Measurements from ENCODE around the gene CD1E.
"Not testable (repeated sequence)": the region's sequence is repeated elsewhere in the genome, so short reads cannot be mapped to it uniquely, and the experiment has no call there.

The CD1E gene

GRCh38 chr1:158353303-158354075, at the start of gene CD1E:
TSS of gene CD1E (plus strand) at chr1:158353894. CDS start at chr1:158353989, 95 bp downstream.
- DNase-seq (ENCODE audit: low spot score), result no peak

DNA sequence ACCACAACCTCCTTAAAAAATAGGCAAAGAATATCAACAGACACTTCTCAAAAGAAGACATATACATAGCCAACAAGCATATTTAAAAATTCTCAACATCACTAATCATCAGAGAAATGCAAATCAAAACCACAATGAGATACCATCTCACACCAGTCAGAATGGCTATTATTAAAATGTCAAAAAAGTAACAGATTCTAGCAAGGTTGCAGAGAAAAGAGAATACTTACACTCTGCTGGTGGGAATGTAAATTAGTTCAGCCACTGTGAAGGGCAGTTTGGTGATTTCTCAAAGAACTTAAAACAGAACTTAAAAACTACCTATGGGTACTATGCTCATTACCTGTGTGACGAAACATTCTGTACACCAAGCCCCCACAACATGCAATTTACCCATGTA, 43.1 kb upstream of the CD1E start:
- no peak for DNase-seq (ENCODE audit: low spot score)

DNA sequence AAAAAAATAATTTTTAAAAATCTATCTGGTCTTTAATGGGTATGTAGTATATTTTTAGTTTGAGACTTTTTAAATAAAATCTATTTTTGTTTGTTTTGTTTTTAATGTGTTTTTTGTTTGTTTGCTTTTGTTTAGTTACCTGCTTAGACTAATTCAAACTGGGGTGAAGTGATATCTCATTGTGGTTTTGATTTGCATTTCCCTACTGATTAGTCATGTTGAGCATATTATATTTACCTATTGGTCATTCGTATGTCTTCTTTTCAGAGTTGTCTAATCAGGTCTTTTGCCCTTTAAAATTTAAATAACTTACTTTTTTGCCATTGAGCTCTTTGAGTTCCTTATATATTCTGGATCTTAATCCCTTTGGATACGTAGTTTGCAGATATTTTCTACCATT, 42.6 kb upstream of the CD1E start:
- no peak for DNase-seq (ENCODE audit: low spot score)

- DNase-seq (ENCODE audit: low spot score), result no peak
These were observed 29.8 kb upstream of the CD1E start for GRCh38 chr1:158323866-158324265.

DNA sequence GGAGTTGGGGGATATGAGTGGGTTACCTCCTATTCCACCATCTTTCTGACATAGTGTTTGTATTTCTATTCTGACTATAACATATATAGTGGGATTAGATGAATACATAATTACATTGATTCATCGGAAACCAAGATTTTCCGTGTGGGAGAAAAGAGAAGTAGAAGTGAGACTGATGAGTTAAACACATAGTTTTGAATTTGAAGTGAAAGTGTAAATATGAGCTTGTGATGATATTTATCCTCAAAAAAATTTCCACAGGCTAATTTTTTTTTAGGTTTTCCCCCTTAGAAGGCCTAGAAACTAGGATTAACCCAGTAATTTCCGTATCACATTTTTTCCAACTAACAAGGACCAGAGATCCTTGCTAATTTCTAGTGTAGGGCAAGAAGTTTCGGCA, 29.3 kb upstream of the CD1E start:
- no peak for DNase-seq (ENCODE audit: low spot score)

DNA sequence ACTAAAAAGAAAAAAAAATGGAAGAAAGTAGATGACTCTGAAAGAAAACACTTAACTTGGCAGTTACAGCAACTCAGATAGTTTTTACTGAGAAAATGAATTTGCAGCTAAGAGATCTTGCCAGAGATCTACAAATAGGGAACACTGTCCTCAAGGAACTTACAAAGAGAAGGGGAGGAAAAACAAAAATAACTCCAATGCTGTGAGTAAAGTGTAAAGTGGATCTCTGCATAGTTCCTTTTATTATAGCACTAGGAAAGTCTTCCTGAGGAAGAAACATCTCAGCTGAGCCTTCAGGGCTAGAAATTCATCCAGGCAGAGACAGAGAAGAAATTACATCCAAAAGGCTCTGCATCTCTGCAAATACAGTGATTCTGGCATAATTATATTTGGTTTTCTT, 26.2 kb upstream of the CD1E start:
- DNase-seq (ENCODE audit: low spot score), result no peak

GRCh38 chr1:158328426-158328825, 25.3 kb upstream of the CD1E start:
- DNase-seq (ENCODE audit: low spot score), result no peak

DNA sequence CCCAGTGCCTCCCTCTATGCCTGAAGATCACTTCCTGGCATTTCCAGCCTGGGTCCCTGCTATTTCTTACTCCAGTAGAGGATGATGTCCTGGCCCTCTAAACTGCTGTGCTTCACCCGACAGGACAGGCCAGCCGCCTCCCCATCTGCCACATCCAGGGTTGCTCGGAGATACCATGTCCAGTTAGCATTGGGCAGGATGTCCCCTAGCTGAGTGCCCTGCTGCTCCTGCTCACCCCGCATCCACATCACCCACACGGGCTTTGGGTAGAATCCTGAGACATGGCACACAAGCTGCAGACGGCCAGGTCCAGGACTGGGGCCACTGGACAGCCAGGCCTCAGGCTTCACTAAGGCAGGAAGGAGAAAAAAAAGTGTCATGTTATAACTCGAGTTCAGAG, 24.4 kb upstream of the CD1E start:
- no peak for DNase-seq (ENCODE audit: low spot score)

- no peak for DNase-seq (ENCODE audit: low spot score)
These were observed 24.0 kb upstream of the CD1E start for GRCh38 chr1:158329733-158330132.

DNA sequence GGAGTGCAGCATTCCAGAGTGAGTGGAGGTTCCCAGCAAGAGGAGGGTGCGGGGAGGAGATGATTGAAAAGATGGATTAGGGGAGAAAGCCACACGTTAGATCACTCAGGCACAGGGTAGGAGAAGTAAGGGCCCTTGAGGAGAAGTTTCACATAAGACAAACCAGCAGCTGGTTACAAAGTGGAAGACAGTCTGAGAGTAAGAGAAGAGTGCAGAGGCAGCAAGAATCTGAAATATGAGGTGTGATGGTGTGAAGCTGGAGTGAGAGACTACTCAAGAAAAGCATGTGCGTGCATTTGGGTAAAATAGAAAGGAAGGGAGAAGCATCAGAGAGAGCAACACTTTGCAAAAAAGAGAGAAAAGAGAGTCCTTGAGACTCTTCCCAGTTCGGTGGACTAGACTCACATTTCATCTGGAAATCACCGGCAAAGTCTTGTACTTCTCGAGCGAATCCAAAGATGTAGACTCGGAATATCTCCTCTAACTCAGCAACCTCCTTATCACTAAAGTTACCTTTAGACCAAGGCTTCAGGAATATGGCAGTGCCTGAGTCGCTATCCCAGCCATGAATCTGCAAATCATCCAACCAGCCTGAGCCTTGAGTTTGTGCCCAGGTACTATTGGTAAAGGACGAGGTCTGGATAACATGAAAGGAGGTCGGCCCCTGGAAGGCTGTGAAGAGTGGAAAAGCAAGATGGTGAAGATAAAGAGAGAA, 23.1 kb upstream of the CD1E start:
- DNase-seq (ENCODE audit: low spot score), result no peak

DNA sequence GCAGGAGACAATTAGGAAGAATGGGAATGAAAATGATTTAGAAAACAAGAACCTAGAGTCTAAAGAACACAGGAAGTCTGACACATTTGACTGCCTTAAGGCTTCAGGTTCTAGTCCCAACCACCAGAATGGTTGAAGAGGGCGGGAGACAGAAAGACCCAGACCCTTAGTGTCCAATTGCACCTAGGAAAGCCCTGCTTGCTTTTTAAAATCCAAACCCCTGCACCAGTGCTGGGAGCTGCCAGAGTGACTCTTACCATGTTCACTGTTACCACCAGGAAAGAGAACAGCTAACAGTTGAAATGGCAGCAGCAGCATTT, 22.6 kb upstream of the CD1E start:
- DNase-seq (ENCODE audit: low spot score), result no peak

DNA sequence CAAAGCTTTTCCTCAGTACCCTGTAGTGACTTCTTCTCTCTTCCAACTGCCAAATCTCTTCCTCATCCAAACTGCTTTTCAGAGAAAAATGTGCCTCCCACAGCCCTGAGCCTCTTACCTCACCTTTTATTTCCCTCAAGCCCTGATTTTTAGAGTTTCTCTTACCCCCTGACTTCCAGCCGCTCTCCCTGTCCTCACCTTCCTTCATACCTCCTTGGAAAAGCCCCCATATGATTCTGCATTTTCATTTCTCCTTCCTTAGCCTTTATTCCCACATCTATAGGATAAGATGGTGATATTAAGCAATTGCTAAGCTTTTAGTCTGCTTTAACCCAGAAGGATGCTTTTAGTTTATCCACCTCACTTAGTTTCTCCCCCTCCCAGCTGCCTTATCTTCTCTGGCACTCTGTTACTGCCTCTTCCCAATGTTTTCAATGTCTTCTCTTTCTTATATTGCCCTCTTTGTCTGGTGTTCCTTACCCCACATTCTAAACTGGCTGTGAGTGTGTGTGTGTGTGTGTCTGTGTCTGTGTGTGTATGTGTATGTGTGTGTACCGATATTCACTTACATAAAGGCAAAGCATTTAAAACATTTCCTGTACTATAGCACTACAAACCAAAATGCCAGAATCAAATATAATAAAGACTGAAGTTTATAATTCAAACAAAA, 22.1 kb upstream of the CD1E start, which contains the start of gene CD1B:
Gene CD1B (minus strand): TSS at position 51 of the 670 bp plus-strand sequence. CDS start 108 bp downstream, outside the sequence.
- no peak for DNase-seq (ENCODE audit: low spot score)

- DNase-seq (ENCODE audit: low spot score), result no peak
These were observed 20.1 kb upstream of the CD1E start for GRCh38 chr1:158333405-158334155.

- no peak for DNase-seq (ENCODE audit: low spot score)
These were observed 19.0 kb upstream of the CD1E start for GRCh38 chr1:158334526-158335212.

DNA sequence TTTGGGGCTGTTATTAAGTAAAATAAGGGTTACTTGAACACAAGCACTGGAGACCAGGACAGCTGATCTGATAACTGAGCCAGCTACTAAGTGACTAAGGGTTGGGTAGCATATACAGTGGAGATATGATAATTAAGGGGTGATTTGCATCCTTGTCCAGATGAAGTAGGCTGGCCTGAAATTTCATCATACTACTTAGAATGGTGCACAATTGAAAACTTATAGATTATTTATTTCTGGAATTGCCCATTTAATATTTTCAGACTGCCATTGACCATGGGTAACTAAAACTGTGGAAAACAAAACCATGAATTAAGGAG, 18.5 kb upstream of the CD1E start:
- no peak for DNase-seq (ENCODE audit: low spot score)

- DNase-seq (ENCODE audit: low spot score), result not testable (repeated sequence)
These were observed 17.3 kb upstream of the CD1E start for GRCh38 chr1:158336413-158336812.

DNA sequence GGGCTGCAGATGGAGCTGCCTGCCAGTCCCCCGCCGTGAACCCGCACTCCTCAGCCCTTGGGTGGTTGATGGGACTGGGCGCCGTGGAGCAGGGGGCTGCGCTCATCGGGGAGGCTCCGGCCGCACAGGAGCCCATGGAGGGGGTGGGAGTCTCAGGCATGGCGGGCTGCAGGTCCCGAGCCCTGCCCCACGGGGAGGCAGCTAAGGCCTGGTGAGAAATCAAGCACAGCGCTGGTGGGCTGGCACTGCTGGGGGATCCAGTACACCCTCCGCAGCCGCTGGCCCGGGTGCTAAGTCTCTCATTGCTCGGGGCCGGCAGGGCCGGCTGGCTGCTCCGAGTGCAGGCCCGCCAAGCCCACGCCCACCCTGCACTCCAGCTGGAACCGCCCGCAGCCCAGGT, 4.7 kb upstream of the CD1E start:
- not testable (repeated sequence) for DNase-seq (ENCODE audit: low spot score)

DNA sequence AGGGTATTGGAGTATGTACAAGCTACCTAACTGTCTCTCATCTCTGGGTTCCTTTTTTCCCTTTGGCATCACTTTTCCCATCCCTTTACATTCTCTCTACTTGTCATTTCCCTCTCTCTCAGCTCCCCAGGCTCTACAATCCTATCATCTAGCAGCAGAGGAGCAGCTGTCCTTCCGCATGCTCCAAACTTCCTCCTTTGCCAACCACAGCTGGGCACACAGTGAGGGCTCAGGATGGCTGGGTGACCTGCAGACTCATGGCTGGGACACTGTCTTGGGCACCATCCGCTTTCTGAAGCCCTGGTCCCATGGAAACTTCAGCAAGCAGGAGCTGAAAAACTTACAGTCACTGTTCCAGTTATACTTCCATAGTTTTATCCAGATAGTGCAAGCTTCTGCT, 561 bp downstream of the CD1E start:
- DNase-seq (ENCODE audit: low spot score), result no peak

DNA sequence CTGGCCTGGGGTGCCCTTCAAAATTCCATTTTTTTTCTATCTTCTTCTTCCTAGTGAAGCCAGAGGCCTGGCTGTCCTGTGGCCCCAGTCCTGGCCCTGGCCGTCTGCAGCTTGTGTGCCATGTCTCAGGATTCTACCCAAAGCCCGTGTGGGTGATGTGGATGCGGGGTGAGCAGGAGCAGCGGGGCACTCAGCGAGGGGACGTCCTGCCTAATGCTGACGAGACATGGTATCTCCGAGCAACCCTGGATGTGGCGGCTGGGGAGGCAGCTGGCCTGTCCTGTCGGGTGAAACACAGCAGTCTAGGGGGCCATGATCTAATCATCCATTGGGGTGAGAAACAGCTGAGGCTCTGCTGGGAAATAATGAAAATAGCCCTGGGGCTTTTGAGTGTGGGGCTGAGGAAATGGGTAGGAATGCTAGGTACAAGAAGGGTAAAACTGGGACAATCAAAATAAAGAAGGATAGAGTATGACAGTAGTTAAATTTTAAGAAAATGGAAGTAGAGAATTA, 2.1 kb downstream of the CD1E start:
- DNase-seq (ENCODE audit: low spot score), result no peak

DNA sequence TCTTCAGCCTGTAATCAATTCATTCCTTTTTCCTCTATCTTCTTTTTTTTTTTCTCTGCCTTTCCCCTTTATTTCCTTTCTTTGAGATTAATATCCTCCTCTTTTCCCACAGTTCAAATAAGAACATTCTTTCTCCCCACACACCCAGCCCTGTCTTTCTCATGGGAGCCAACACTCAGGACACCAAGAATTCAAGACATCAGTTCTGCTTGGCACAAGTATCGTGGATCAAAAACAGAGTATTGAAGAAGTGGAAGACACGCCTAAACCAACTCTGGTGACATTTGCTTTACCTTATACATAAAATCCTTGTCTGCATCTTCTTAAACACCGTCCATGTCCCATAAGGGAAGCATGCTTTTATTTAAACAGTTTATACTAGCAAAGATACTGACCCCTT, 2.9 kb downstream of the CD1E start:
- DNase-seq (ENCODE audit: low spot score), result no peak

DNA sequence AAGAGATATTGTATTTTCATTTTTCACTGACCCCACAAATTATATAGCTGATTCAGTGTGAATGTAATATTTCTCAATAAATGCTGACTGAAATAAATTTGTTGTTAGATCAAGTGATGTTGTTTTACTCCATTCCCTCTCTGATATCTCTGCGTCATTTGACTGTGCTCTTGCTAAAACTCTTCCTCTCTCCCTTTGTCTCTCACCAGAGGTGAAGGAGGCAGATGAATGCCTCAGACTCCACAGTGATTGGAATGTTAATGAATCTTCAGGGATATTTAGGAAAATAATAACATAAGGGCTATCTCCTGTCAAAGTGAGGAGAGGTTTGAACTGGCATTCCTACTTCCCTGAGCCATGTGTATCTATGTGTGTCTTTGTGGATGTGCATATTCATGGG, 3.7 kb downstream of the CD1E start:
- no peak for DNase-seq (ENCODE audit: low spot score)

- no peak for DNase-seq (ENCODE audit: low spot score)
These were observed 8.8 kb downstream of the CD1E start for GRCh38 chr1:158362482-158362881.
